Measurements from ENCODE around the gene PEX7.
"Not testable (repeated sequence)": the region's sequence is repeated elsewhere in the genome, so short reads cannot be mapped to it uniquely, and the experiment has no call there.

The PEX7 gene

DNA sequence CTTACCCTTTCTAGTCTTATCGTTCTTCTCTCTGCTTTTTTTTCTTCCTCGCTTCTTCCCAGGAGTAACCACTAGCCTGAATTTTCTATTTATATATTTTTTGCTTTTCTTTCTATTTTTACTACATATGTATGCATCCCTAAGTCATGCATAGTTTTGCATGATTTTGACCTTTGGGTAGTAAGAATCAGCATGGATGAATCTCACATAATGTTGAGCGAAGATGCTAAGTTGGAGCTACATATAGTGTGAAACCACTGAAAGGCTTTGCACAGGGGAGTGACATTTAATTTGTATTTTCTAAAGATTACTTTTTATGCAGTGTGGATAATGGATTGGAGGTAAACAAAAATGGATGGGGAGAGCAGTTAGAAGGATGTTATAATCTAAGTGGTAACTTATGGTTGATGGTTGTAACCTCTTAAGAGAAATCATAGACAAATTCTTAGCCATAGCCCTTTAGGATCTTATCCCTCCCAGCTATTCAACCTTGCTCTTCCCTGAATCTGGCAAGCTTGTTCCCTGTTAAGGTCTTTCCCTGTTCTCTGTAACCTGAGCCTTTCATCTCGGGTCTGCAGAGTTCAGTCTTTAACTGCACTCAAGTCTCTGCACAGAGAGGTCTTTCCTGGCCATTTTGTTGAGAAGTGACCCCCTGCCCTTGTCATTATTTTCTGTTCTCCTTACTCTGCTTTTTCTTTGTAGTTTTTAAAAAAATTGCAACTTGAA, 18.0 kb downstream of the PEX7 start:
- no peak for DNase-seq (ENCODE audit: low spot score)

DNA sequence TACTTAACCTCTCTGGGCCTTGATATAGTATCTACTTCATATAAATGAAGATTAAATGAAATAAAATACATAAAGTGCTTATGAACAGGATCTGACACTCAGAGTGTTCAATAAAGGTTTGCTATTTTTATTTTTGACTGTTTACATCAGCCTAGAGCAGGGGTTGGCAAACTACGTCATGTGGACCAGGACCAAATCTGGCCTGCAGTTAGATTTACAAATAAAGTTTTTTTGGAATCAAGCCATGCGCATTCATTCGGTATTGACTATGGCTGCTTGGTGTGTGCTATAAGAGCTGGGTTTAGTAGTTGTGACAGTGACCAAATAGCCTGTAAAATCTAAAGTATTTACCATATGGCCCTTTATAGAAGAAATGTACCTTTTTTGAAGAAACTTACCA, 20.8 kb downstream of the PEX7 start:
- DNase-seq (ENCODE audit: low spot score): no peak

DNA sequence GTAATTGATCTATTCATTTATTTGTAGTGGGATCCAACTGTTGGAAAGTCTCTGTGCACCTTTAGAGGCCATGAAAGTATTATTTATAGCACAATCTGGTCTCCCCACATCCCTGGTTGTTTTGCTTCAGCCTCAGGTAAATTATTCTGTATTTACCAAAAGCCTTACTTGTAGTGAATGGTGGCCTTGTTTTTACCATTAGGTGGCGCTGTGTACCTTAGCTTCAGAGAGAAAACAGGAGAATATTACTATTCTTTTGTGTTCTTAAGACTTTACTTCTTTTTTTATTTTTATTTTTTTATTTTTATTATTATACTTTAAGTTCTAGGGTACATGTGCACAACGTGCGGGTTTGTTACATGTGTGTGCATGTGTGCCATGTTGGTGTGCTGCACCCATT, 23.7 kb downstream of the PEX7 start:
- peak; percentile 31 for DNase-seq (ENCODE audit: low spot score)

DNA sequence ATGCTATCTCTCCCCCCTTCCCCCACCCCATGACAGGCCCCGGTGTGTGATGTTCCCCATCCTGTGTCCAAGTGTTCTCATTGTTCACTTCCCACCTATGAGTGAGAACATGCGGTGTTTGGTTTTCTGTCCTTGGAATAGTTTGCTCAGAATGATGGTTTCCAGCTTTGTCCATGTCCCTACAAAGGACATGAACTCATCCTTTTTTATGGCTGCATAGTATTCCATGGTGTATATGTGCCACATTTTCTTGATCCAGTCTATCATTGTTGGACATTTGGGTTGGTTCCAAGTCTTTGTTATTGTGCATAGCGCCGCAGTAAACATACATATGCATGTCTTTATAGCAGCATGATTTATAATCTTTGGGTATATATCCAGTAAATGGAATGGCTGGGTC, 24.1 kb downstream of the PEX7 start:
- not testable (repeated sequence) for DNase-seq (ENCODE audit: low spot score)

DNA sequence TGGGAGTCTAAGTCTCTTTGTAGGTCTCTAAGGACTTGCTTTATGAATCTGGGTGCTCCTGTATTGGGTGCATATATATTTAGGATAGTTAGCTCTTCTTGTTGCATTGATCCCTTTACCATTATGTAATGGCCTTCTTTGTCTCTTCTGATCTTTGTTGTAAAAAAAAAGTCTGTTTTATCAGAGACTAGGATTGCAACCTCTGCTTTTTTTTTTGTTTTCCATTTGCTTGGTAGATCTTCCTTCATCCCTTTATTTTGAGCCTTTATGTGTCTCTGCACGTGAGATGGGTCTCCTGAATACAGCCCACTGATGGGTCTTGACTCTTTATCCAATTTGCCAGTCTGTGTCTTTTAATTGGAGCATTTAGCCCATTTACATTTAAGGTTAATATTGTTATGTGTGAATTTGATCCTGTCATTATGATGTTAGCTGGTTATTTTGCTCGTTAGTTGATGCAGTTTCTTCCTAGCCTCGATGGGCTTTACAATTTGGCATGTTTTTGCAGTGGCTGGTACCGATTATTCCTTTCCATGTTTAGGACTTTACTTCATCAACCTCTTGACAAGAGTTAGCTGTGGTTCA, 27.7 kb downstream of the PEX7 start:
- DNase-seq (ENCODE audit: low spot score): not testable (repeated sequence)

DNA sequence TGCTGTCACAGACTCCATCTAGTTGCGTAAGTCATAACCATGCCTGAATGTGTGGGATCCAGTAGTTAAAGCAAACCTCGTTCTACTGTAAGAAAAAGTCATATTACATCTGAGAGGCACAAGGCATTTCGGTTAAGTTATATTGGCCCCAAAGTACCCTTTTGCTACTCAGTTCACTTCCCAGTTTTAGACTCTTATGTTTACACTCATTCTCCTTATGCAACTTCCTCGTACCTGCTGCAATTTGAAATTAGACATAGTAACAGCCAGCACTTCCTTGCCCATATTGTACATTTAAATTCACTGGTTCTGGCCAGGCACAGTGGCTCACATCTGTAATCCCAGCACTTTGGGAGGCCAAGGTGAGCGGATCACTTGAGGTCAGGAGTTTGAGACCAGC, 37.0 kb downstream of the PEX7 start:
- no peak for DNase-seq (ENCODE audit: low spot score)

DNA sequence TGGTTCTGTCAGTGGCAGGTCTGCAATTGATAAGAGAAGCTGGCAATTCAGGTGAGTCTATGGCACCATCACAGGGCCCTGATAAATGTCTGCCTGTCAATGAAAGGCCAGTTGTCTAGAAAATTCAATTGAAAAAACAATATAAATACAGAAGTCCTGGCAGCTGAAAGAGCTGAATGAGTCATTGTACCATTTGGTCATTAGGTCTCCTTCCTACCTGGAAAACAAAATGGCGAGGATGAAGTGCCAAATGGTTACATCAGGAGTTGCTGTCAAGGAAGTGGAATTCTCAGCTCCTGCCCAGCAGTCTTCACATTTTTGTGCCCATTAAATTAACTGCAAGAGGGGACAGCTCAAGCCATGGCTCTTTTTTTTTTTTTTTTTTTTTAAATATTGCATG, 37.7 kb downstream of the PEX7 start:
- no peak for DNase-seq (ENCODE audit: low spot score)

DNA sequence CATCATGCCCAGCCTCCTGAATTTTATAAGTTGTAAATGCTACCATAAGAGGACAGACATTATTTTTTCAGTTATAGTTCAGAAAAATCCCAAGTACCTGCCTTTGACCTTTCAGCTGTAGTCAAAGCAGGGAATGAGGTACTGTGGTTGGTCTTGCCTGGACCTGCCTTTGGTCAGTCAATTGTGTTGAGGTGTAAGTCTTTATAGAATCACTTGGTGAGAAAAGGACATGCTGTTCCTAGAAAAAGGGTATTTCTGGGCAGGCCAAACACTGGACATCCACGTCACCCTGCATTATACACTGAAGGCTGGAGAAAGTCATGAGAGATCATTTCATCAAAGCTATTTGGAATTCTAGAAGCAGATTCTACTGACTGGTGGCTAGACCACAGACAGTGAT, 40.3 kb downstream of the PEX7 start:
- no peak for DNase-seq (ENCODE audit: low spot score)

DNA sequence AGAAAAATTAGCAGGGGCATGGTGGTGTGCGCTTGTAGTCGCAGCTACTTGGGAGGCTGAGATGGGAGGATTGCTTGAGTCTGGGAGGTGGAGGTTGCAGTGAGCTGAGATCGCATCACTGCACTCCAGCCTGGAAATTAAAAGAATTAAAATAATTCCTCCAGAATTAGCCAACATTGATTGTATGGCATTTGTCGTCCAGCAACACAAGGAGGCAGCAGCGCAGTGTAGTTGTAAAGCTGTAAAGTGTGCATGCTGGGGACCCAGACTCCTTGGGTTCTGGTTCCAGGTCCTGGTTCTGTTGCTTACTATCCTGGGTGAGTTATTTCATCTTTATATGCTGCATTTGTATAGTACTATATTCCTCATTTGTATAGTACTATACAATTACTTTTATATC, 41.4 kb downstream of the PEX7 start:
- DNase-seq (ENCODE audit: low spot score): no peak

DNA sequence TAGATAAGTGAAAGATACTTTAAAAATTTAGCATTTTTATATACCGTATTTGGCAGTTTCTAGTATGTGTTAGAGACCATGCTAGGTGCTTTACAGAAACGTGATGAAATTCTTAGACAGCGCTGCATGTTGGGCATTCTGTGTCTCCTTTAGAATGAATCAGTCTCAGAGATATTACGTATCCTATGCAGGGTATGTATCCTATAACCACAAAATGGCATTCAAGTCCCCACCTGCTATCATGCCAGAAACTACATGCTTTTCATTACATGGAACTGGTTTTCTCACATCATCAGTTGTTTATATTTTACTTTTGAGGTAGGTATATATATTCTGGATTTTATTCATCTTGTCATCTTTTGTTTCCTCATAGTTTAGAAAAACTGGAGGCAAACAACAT, 42.3 kb downstream of the PEX7 start:
- no peak for DNase-seq (ENCODE audit: low spot score)

DNA sequence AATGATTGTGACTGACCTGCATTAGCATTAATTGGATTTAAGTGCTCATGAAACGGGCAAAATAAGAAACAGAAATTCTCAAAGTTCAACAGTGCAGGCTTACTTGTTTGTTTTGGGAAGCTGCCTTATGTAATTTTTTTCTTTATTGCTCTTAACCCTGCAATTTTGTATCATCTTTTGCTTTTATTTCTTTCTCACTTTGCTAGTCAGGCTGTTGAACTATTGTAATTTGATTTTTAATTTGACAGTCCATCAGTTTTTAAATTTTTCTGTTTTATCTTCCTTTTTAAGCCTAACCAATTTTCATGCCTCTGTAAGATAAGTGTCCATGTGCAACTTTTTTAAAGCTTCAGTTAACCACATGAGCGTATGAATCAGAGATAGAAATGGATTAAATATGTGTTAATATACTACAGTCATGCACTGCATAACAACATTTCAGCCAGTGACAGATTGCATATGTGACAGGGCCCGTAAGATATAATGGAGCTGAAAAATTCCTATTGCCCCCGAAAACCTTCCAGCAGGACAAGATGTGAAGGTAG, 44.6 kb downstream of the PEX7 start:
- no peak for DNase-seq (ENCODE audit: low spot score)

DNA sequence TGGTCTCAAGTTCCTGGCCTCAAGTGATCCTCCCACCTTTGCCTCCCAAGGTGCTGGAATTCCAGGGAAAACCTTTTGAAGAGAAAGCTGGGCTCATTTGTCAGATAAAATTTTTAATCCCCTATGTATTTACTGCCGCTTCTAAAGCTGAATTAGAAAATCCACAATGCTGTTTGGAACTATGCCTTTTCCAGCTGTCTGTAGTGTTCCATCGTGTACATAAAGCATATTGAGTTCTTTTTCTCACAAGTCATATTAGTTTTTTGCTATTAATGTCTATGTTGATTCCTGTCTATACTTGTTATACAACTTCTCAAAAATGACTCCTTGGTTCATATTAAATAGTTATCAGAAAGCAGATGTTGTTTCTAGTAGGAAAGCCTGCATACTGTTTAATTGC, 47.1 kb downstream of the PEX7 start:
- no peak for DNase-seq (ENCODE audit: low spot score)

DNA sequence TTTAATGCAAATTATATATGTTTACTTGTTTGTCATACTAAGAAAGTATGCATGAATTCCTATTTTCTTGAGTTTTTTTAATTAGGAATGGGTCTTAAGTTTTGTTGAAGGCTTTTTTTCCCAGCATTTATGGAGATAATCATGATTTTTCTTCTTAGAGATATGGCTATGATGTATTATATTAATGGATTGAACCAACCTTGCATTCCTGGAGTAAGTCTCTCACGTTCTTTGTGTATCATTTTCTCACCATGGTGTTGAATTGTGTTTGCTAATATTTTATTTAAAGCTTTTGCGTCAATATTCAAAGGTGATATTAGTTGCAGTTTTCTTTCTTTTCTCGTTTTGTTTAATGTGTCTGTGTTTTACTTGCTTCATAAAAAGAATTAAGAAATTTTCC, 51.4 kb downstream of the PEX7 start:
- no peak for DNase-seq (ENCODE audit: low spot score)

DNA sequence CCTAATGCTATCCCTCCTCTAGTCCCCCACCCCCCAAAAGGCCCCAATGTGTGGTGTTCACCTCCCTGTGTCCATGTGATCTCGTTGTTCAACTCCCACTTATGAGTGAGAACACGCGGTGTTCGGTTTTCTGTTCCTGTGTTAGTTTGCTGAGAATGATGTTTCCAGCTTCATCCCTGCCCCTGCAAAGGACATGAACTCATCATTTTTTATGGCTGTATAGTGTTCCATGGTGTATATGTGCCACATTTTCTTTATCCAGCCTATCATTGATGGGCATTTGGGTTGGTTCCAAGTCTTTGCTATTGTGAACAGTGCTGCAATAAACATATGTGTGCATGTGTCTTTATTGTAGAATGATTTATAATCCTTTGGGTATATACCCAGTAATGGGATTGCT, 54.1 kb downstream of the PEX7 start:
- DNase-seq (ENCODE audit: low spot score): not testable (repeated sequence)

DNA sequence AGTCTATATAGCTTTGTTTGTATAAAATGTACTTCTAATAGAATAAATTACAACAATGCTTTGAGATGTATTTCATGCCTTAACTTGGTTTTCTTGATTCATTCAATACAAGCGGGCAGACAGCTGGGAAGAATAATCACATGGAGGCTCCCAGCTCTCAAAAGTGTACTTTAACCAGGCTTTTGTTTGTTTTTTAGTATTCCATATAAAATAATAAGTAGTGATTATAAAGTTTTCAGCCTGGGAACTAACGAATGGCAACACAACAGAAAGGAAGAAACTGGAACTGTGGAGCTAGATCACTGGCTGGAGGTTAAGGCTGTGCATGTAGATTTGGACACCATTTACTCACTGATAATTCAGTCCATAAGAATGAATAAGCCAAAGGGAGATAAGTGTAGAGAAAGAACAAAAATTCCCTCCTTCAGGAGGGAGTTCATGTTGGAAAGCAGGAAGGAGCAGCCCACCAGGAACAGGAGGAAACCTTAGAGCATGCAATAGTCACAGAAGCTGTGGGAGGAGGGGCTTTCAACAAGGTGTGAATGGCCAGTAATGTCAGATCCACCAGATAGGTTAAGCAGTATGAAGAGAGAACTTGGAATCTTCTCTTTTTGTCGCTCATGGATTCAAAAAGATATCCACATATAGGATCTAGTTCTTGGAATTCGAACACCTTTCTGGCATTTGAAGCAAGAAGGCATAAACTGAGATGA, 58.5 kb downstream of the PEX7 start:
- DNase-seq (ENCODE audit: low spot score): no peak

DNA sequence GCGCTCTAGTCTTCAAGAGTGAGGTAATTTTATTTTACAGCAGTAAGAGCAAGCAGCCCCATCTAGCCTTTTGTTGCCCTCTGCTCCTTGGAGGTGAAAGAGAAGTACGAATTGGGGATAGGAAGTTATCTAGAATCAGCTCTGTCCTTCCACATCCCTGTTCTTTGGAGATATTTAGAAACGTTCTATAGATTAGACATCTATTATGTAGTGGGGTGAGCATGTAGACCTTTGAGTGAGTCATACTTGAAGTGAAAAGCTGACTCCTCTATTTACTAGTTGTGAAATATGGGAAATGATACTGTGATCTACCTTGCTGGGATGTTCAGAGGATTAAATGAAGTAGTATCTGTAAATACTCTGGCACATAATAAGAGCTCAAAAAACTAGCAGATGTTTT, 63.7 kb downstream of the PEX7 start:
- peak; percentile 10 for DNase-seq (ENCODE audit: low spot score)

DNA sequence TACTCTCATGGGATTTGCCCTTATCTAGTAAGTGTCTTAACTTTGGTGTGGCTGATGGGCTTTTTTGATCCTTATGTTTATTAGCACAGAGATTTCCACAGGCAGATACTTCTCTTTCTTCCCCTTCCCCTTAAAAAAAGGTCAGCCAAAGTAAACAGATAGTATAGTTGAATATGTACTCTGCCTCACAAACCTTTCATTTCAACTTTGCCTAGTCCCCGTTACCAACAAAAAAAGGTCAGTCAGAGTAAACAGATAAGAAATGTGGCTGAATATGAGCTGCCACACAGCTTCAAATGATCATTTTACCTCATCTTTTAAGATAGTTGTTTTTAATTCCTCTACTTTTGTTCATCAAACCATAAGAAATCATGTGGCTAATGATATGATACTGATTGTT, 65.6 kb downstream of the PEX7 start:
- DNase-seq (ENCODE audit: low spot score): peak; percentile 40

DNA sequence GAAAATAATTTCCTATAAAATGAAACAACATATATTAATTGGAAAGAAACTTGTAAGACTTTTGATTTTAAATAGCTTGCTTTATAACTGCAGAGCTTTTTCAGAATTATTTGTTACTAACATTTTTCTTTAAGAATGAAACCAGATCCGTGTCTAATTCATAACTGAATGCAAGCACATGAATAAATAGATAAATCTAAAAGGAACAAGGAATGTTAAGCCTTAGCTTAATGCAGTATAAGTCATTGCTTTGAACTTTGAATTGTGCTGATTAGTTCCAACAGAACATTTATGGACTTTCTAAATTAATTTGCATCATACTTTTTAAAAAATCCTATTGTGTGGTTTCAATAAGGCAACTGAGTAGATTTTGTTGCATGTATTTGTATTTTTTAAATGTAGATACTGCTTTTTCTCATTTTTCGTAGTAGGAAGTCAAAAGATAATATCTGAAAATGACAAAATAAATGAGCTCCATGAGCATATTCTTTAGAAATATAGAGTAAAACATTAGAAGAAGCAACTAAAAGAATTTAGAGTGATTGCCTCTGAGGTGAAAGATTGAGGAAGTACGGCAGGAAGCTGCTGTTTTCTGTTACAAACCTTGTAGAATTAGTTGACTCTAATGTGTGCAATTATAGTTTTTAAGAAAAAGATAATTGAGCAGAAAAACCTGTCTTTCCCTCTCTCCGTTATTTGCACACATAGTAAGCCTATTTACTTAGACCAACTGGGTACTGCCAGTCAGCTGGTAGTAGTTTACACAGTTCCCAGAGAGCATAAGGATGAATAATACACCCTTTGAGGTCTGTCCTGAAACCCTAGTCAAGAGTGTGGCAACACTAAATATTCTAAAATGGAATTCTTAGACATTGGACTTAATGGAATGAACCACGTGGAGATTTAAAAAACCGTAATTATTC, 67.1 kb downstream of the PEX7 start:
- no peak for DNase-seq (ENCODE audit: low spot score)

DNA sequence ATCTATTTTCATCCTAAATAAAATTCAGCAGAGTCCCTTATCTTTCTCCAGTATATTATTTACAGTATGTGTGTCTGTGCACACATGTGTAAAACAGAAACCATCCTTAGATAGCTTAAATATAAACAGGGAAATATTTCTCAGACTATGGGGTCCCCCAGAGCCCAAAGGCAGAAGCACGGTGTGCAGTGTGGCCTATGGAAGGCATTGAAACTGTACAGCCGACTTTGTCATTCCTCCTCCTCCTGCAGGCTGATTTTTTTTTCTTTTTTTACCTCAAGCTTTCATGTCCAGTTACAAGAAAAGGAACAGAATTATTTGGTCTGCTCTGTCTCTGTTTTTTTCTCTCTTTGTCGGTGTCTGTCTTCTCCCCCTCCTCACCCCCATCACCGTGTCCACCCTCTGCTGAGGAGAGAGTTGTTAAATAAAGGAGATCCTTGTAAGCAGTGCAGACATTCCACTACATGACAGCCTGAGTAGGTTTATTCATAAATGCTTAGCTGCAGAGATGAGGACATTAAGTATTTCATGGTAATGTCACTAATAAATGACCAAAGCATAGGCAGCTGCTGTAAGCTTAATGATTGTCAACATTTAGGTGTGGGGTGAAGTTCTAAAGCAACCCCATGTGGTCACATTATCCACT, 67.9 kb downstream of the PEX7 start:
- no peak for DNase-seq (ENCODE audit: low spot score)

DNA sequence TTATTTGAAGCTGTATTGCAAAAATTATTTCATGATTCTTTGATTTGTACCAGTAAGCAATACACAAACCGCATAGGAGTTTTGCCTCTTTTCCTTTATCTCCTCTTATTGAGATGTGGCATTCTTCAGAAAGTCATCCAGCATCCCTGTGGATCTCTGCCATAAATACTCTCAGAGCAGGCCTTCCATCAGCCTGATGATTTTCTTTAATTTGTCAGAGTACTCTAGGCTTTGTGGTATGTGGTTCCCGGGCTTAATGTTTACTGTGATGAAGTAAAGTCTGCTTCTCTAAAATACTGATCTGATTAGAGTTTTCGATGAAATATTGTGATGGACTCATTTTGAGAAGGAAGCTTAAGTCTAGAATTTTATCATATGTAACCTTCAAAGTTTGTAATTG, 68.6 kb downstream of the PEX7 start:
- no peak for DNase-seq (ENCODE audit: low spot score)

DNA sequence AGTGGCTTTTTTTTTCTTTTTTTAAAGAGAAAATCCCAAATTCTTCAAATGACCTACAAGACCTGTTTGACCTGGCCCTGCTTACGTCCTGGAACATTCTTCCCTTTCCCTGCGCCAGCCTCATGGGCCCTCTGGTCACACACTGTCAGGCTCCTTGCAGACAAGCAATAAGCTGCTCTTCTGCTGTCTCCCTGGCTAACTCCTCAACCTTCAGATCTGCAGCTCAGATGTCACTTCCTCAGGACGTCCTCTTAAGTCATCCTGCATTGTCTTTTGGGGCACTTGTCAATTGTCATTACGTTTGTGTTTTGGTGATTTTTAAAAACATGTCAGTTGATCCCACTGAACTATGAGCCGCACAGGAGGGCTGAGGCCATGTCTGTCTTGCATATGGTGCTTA, 70.8 kb downstream of the PEX7 start:
- DNase-seq (ENCODE audit: low spot score): no peak

DNA sequence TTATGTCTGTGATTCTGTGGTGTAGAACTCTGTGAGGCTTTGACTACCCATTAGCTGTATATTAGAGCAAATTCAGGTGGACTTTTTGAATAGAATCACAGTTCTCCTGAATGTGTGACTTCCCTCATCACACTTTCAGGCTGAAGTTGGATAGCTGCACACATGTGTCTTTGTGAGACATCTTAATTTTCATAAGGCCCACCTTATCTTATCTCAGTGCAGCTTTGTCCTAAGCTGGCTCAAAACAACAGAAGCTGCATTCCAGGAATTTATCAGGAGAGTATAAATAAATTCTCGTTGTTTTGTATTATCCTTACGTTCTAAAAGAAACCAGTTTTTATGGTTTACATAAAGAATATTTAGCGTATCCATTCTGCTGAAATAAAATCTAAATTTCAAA, 73.5 kb downstream of the PEX7 start:
- no peak for DNase-seq (ENCODE audit: low spot score)
